ENCODE measurements around the gene ARHGEF39. TPM values are rescaled to one million over a fixed set of nuclear protein-coding genes. Genes with fewer than 3 reads are reported as not detected.

ARHGEF39 gene
- polyA plus RNA-seq, 1 donor = 5.6 TPM

DNA sequence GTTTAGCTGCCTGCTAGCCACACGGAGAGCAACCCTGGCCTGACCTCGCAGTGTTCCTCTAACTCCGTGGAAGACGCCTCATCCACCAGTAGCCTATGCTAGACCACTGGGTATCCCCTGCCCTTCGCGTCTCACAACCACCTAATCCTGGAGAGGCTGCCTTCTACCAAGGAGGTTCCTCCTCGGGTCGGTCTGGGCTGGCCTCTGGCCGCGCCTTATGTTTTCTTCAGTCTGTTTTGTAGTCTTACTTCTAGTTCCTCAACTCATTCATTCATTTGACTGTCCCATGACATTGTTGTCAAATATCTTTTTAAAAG, 26.3 kb upstream of the ARHGEF39 start:
- no peak for DNase-seq

DNA sequence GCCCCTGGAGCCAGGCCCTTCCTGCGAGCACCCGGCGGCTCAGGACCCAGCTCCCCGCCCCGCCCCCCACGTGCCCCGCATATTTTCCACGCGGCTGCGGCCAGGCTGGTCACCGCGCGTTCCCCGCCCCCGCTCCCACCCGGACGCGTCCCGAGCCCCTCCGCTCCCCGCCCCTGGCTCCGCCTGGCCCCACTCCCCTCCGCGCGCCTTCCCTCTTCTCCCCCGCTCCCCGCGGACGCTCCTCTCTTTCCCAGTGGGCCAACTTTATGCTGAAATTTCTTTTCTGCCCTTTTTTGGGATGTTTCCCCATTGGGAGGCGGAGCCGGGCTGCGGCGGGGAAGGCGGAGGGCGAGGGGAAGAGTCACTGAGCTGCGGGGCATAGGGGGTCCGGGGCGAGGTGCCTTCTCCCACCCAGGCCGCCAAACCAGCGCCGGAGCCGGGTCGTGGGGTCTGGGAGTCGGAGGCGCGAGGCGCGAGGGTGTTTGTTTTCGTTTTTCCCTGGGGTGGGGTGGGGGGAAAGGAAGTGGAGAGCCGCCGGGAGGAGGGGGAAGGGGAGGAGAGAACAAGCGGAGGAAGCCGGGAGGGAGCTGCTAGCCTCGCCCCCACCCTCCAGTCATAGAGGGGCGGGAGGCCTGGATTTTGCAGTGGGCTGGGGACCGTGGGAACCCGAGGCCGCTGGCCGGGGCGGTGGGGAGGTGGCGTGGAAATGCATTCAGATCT, 25.8 kb upstream of the ARHGEF39 start:
- peak; percentile 79 for DNase-seq

DNA sequence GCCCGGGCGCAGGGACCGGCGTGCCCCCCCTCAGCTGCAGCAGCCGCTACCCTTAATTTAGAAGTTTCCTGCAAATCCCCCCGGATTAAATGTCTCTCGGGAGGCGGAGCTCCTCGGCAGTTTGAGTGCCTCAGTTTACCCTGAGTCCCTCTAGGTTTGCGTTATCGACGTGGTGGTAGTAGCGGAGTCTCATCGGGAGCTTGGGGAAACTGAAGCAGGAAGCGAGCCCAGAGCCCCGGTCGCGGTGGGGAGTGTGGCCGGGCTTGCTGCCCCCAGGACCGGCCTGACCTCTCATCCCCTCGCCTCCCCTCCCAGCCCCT, 25.3 kb upstream of the ARHGEF39 start:
- no peak for DNase-seq

DNA sequence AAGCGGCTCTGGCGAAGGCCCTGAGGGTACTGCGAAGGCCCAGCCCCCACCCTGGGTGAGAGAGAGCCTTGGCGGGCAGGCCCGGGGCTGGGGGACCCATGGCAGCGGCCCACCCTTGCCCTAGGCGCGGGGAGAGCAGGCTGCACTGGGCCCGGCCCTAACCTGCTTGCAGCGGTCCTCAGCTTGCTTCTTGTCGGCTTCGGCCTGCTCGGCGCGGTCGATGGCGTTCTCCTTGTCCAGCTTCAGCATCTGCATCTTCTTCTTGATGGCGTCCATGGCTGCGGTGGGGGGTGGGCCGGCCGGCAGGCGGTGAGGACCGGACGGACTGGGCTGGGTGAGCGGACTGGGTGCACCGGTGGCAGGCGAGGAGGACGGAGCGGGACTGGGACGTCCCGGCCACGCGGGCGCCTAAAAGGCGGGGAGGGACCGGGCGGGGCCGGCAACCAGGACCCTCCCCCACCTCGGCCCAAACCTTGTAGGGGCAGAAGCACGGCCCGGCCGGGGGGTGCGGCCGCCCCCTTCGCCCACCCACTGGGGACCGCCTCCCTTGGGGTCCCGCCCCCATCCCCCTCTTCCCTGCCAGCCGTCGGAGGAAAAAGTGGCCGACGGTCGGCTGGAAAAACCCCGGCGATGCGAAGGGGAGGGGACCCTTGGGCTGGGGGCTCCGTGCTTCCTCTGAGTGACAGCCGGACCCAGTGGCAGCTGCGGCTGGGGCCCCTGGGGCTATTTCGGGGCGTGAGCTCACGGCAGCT, 24.7 kb upstream of the ARHGEF39 start, which contains the start of gene TPM2:
TSS of gene TPM2 (minus strand) at position 384 of the 752 bp plus-strand sequence. CDS start at position 276, 108 bp downstream.
- peak; percentile 73 for DNase-seq

DNA sequence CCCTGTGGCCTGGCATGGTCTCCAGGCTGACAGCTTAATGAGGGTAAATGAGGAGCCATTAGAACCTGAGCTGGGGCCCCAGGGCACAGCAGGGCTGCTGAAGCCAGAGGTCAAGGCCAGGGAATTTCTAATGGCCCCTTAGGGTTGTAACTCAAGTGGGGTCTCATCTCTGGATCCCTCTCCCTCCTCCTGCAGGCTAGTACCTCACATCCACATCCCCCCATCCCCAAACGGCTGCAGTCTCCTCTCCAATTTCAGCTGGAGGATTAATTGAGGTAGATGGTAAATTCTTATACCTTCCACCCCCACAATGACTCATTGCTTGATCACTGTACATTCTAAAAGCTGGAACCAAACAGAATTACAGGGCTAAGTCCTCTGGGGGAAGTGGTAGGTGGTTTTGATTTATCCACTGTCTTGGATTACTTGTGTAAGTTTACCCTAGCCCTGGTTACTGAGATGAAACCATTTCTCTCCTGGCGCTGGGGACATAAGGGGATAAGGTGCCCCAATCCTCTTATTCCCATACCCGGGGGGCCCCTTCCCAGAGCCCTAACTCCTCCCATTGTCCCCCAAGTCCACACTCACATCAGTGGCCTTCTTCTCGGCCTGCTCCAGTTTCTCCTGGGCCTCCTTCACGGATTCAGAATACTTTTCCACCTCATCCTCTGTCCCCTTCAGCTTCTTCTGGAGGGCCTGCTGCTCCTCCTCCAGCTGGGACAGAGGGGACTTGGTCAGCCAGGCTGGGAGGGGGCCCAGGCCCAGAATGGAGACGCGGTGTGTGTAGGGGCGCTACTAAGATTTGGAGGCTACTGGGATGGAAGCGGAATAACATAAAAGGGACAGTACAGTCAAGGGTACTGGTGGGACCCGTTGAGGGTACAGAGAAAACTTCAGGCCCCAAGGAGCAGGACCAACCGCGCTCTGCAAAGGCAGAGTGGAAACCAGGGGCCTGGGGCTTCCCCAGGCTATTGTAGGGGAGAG, 23.9 kb upstream of the ARHGEF39 start:
- no peak for DNase-seq

DNA sequence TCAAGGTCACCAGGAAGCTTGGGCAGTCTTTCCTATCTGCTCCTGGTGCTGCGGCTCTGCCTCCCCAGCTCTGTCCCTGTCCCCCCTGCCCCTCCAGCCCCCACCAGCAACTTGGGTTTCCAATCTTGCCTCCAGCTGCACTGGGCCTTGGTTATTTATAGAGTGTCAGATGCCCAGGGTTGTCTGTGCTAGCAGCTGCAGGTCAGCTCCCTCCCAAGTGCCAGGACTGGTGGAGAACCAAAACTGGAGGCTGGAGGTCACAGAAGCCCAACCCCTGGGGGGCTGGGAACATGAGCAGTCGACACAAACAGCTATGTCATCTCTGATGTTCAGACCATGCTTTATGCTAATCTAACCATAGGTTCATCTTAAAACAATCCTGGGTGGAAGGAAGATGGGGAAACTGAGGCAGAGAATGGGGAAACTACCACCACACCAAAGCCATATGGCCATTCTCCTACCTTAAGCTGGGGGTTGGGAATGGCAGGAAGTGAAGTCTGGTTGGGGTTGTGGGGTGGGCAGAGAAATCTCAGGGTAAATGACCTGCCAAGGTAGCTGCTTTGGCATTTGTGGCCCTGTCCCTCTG, 23.1 kb upstream of the ARHGEF39 start:
- DNase-seq = no peak

DNA sequence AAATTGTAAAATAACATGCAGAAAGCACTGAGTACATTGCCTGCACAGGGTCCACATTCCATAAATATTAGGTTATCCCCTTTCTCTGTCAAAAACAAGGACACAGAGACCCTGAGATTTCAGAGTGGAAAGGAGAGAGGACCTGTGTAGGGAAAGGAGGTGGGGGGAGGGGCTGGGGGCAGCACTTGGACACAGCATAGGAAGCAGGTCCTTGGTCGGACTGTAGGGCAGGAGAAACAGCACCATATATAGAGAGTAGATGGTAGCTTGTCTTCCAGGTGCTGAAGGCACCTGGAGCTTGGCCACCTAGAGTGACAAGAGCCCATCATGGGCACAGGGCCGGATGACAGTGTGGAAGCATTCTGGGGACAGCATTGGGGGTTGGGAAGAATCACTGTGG, 22.3 kb upstream of the ARHGEF39 start:
- no peak for DNase-seq

DNA sequence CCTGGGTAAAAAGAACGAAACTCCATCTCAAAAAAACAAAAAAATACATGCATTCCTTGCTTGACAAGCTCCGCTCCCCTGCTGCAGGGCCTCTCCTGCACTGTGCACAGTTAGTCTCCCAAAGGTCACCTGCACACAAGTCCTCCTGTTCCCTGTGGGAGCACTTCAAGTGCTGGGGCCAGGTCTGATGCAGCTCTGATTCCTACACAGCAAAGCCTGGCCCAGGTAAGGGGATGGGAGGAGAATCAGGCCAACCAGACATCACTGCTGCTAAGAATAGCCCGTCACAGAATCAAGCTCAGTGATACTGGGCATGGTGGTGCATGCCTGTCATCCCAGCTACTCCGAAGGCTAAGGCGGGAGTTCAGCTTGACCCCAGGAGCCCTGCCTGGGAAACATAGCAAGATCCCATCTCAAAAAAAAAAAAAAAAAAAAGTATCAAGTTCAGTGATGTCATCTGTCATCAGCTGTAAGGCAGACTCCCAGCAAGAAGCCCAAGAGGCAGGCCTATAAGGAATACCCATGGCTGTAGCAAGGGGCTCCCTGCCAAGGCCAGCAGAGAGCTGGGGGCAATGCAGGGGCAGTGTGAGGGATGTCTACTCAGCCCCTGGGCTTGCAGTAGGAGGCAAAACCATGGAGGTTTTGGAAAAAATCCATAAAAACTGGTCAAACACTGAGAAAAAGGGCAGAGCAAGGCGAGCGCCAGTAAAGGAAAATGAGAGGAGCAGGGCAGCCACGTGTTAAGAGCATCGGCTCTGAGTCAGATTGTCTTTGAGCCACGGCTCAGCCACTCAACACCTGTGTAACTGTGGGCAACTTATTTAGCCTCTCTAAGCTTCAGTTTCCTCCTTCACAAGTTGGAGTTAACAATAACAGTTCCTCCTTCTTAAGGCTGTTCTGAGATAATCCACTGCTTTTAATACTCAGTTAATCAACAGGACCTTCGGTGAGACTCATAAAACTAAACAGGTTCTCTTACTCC, 21.5 kb upstream of the ARHGEF39 start:
- no peak for DNase-seq

DNA sequence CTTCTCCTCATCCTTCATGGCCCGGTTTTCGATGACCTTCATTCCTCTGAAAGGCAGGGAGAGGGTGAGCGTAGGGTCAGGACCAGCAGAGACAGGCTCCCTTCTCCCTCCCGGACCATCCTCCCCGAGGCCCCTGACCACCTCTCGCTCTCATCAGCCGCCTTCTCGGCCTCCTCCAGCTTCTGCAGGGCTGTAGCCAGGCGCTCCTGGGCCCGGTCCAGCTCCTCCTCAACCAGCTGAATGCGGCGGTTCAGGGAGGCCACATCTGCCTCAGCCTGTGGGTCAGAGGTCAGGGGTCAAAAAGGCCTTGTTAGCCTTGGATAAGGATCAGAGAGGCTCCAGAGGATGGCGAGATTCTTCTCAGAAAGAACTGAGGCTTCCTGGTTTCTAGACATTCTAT, 20.5 kb upstream of the ARHGEF39 start:
- no peak for DNase-seq

DNA sequence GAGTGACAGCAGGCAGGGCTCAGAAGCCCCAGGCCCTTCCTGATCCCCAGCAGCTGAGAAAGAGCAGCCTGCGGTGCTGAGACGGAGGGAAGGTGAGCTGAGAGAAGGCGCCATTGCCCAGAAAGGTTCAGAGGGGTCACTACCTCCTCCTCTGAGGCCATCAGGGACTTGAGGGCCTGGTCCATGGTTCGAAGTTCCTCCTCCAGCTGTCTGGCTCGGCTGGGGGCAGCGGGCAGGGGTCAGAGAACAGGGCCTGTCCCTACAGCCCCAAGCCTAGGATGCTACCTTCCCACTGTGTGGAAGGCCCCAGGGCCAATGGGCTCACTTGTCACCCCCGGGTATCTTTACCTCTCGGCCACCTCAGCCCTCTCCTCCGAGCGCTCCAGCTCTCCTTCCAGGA, 19.9 kb upstream of the ARHGEF39 start:
- no peak for DNase-seq

DNA sequence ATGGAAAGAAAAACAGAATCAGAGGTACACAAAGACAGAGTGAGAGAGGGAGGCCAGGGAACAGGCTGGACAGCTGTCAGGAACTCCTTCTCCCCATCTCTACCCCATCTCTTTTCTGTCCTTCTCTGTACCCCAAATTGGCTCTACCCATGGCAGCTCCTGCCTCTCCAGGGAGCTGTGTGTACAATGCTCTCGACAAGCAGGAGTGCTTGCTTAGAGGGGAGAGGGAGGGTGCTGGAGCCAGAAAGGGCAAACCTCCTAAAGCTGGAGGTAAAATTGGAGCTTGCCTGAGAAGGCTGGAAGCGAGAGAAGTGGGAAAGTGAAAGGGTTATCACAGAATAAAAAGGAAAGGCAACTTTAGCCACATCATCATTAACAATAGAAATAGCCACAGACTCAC, 18.3 kb upstream of the ARHGEF39 start:
- no peak for DNase-seq

DNA sequence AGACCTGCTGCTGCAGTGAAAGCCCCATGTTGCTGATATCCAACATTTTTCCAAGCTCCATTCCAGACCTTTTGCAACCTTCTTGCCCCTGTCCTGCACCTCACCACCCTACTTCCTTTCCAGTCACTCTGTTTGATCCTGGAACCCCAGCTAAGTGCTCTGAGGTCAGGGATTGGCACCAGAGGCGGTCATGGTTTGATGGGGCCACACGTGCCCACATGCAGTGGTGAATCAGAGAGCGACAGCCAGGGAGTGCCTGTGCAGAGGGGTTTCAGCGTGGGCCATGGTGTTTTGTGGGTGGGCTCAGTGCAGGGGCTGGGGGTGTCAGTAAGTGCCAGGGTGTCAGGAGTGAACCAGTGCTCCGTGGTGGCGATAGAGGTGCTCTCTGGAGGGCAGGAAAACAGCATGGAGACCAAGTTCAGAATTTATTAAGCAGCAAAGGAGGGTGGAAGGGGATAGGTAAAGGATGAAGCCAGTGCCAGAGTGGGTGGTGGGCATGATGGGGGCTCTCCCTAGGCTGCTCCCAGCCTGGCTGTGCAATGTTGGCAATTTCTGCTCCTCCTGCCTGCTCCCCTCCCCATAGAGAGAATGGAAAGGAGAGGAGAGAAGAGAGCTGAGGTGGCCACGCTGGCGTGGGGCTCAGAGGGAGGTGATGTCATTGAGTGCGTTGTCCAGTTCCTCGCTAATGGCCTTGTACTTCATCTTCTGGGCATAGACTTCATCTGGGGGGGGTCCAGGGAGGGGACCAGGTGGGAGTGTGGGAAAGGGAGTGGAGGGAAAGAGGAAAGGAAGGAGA, 17.7 kb upstream of the ARHGEF39 start:
- DNase-seq = no peak

DNA sequence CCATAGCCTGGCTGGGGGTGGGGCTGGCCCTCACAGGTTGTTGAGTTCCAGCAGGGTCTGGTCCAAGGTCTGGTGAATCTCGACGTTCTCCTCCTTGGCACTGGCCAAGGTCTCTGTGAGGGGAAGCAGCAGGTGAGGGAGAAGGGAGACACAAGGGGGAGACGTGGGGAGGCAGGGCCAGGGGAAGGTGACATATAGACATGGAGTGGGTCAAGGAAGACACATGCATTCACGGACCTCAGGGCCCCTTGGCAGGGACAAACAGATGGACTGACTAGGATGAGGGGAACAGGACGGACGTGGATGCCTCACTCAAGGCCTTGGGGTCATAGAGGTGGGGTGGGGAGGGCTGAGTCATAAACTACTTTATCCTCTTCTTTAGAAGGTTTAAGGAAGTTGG, 17.1 kb upstream of the ARHGEF39 start:
- no peak for DNase-seq

DNA sequence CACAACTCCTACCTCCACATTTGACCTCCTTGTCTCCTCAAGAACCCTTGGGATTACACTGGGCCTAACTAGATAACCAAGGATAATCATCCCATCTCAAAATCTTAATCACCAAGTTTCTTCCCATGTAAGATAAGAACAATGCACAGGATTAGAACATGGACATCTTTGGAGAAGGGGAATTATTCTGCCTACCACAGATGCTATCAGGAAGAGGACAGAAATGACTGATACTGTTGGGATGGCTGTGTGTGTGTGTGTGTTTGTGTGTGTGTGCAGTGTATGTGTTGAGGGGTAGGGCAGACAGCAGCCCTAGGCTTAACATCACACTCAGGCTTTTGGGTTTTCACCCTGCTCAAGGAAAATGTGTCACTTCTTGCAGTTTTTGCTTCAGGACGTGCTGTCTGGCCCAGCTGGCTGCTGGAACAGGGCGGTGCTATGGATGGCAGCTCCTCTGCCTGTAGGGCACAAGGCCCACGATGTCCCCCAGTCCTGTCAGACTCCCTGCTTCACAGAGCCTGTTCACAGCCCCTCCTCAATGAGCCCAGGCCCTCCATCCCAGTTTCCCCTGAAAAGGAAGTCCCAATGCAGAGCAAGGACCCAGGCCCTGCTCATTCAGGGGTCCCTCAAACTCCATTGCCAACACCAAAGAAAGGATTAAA, 16.5 kb upstream of the ARHGEF39 start:
- no peak for DNase-seq

DNA sequence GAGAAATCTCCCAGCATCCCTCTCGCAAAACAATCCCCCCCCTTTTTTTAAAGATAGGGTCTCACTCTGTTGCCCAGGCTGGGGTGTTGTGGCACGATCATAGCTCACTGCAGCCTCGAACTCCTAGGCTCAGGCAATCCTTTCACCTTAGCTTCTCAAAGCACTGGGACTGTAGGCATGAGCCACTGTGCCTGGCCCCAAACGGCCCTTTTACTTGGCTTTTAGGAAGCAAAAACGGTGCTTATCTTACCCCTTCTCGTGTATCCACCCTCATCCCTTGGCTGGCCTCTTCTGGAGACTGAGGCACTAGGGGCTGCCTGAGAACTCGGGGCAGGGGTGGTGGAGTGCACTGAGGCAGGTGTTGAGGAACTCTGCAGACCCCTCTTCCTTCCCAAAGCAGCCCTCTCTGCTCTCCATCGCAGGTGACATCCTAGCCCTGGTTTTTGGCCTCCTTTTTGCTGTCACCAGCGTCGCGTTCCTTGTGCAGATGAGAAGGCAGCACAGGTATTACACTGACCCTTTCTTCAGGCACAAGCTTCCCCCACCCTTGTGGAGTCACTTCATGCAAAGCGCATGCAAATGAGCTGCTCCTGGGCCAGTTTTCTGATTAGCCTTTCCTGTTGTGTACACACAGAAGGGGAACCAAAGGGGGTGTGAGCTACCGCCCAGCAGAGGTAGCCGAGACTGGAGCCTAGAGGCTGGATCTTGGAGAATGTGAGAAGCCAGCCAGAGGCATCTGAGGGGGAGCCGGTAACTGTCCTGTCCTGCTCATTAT, 15.5 kb upstream of the ARHGEF39 start:
- no peak for DNase-seq

DNA sequence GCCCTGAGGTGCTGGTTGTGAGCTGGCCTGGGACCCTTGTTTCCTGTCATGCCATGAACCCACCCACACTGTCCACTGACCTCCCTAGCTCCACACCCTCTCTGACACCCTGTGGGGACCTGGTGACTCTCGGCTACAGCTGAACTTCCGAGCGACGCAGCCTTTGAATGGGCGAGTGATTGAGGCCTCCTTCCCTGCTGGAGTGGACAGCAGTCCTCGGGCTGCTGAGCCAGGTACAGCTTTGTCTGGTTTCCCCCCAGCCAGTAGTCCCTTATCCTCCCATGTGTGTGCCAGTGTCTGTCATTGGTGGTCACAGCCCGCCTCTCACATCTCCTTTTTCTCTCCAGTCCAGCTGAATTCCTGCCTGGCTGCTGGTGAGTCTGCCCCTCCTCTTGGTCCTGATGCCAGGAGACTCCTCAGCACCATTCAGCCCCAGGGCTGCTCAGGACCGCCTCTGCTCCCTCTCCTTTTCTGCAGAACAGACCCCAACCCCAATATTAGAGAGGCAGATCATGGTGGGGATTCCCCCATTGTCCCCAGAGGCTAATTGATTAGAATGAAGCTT, 14.9 kb upstream of the ARHGEF39 start:
- DNase-seq = no peak

DNA sequence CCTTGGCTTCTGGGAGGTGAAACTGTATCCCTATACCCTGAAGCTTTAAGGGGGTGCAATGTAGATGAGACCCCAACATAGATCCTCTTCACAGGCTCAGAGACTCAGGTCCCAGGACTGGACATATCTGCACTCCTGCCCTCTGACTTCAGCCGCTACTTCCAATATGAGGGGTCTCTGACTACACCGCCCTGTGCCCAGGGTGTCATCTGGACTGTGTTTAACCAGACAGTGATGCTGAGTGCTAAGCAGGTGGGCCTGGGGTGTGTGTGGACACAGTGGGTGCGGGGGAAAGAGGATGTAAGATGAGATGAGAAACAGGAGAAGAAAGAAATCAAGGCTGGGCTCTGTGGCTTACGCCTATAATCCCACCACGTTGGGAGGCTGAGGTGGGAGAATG, 14.1 kb upstream of the ARHGEF39 start:
- no peak for DNase-seq

DNA sequence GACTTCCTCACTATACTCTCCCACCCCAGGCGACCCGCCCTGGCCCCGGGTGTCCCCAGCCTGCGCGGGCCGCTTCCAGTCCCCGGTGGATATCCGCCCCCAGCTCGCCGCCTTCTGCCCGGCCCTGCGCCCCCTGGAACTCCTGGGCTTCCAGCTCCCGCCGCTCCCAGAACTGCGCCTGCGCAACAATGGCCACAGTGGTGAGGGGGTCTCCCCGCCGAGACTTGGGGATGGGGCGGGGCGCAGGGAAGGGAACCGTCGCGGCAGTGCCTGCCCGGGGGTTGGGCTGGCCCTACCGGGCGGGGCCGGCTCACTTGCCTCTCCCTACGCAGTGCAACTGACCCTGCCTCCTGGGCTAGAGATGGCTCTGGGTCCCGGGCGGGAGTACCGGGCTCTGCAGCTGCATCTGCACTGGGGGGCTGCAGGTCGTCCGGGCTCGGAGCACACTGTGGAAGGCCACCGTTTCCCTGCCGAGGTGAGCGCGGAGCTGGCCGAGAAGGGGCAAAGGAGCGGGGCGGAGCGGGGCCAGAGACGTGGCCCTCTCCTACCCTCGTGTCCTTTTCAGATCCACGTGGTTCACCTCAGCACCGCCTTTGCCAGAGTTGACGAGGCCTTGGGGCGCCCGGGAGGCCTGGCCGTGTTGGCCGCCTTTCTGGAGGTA, 10.9 kb upstream of the ARHGEF39 start:
- no peak for DNase-seq
